Epithelial cell of proximal tubule (primary cell): ENCODE measurements around the gene LGALS12. TPM values are rescaled to one million over a fixed set of nuclear protein-coding genes. Genes with fewer than 3 reads are reported as not detected.

Source experiments
- DNase-seq: peaks from one replicate; pipeline ENCODE4 v3.0.0-alpha.2; 2011; ENCODE audit warnings: low read depth
- H3K4me3 ChIP-seq: 2 replicates; pipeline ENCODE4 v1.5.1; 2011; ENCODE audit warnings: low read depth, mild to moderate bottlenecking, low read length
- total RNA-seq: library from RNA; depleted of rRNA; stranded (reverse); fragments of >200 nt; gene quantifications from 2 replicates; pipeline ENCODE4 v1.2.3, GENCODE V29; 2015
- TF ChIP-seq, protein P1 (sequence below): conservative IDR thresholded peaks from 2 replicates; pipeline ENCODE4 v1.5.1; 2012; ENCODE audit warnings: low read depth, mild to moderate bottlenecking, low read length

Gene LGALS12
- total RNA-seq, 1 donor from 2014 or later, result not detected

DNA sequence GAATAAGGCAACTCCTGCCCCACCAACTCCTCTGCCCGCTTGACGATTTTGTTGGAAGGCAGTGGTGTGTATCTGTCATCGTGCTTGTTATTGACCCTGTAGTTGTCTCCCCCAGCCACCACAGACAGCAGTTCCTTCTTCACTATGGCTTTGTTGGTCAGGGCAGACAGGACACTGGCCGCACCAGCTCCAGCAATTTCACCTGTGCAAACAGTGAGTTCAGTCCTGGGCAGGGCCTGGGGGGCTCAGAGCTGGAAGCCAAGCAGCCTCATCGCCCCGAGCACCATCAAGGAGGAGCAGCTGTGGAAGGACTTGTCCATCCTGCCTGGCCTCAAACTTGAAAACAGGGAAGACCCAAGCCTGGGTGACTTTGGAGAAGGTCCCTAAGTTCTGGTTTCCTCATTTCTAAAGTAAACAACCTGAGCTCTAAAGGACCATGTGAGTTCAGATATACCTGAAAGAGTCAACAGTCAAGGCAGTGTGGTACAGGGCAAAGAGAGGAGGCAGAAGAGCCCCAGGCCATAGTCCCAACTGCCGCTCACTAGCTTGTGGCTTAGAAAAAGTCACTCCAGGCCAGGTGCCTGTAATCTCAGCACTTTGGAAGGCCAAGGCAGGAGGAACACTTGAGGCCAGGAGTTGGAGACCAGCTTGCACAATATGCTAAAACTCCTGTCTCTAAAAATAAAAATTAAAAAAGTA lies 52.7 kb downstream of the LGALS12 start:
- no peak for DNase-seq
- TF ChIP-seq, protein P1, sequence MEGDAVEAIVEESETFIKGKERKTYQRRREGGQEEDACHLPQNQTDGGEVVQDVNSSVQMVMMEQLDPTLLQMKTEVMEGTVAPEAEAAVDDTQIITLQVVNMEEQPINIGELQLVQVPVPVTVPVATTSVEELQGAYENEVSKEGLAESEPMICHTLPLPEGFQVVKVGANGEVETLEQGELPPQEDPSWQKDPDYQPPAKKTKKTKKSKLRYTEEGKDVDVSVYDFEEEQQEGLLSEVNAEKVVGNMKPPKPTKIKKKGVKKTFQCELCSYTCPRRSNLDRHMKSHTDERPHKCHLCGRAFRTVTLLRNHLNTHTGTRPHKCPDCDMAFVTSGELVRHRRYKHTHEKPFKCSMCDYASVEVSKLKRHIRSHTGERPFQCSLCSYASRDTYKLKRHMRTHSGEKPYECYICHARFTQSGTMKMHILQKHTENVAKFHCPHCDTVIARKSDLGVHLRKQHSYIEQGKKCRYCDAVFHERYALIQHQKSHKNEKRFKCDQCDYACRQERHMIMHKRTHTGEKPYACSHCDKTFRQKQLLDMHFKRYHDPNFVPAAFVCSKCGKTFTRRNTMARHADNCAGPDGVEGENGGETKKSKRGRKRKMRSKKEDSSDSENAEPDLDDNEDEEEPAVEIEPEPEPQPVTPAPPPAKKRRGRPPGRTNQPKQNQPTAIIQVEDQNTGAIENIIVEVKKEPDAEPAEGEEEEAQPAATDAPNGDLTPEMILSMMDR, result no peak
- H3K4me3 ChIP-seq, result no peak overlapping the region

DNA sequence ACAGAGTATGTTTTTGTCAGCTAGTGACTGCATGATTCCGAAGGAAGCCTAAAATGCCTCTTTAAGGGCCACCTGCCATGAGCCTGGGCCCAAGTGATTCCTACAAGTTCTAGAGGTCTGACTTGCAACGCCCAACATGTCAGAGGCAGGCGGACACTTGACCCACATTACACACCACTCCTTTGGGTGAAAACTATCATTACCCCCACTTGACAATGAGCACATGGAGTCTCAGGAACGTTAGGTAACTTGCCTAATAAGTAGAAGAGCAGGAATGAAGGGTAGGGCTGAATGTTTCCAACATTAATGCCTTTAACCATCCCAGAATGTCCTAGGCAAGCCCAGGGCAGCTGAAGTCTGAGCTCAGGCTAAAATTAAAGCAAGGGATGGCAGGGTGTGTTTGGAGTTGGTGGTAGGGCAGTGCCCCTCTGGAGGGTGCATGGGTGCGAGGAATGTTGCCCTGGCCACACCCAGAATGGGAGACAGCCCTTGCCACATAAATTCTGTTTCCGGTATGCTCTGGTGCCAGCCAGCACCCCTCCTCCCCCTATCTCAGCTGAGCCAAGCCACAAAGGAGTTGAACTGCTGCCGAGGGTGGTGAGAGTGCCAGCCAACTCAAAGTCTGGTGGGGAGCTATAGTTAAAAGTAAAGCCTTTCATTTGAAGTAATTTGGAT lies 54.8 kb downstream of the LGALS12 start:
- H3K4me3 ChIP-seq, result no peak overlapping the region
- DNase-seq, result no peak
- TF ChIP-seq, protein P1, result no peak

DNA sequence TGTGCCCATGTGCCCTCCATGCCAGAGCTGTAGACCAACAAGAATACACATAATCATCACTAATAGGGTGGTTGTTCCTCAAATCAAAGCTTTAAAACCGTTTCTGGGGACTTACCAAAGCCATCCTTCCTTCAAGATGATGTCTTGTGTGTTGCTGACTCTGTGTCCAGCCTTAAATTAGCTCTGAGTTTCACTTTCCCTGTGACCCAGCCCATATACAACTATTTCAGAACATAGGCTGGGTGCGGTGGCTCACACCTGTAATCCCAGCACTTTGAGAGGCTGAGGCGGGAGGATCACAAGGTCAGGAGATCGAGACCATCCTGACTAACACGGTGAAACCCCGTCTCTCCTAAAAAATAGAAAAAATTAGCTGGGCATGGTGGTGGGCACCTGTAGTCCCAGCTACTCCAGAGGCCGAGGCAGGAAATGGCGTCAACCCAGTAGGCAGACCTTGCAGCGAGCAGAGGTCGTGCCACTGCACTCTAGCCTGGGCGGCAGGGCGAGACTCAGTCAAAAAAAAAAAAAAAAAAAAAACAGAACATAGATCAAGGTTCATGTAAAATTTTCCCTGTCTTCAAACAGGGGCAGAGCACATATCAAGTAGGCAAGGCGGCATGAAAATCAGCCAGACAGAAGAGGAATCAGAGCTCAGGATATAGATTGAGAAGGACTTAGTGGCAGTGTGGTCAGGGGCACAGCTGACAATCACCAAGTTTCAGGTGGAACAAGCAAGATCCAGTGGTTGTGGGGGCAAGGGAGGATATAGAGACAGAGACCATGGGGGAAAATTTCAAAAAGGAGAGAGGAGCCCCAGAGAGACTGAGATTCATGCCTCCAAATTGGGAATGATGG lies 57.5 kb downstream of the LGALS12 start, which contains the start of gene PLAAT2:
Gene PLAAT2 (minus strand): TSS at position 179 of the 855 bp plus-strand sequence. CDS start 55 bp downstream, at position 124.
- no peak within 1 kb of the TSS for H3K4me3 ChIP-seq
- TF ChIP-seq, protein P1, result no peak
- no peak for DNase-seq

DNA sequence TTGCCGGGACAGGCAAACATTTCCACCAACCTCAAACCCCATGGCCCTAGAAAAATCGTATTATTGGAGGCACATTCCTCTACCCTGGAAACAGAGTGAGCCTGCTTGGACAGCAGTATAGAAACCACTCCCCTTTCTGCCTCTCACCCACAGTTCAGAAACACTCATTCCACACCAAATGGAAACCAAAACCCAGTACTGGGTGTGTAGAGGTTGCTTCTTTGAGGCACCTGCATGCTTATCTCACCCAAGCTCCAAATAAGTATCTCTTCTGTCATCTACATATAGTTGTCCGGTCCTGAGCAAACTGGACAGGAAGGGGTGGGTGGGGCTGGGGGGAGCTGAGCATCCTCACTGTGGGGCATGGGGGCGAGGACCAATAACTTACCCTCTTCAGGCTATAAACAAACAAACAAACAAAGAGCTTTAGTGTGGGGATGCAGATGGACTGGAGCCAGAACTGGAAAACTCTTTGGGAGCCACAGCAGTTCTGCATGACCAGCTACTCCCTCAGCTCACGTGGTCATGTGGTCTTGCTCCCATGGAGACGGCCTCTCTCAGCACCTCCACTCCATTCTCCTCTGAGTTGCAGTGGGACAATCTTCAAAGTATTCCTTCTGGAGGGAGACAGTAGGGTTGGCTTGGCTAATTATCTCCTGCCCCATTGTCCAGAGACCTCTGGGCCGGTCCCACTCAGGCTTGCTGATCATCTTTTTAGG lies 58.3 kb downstream of the LGALS12 start:
- DNase-seq, result no peak
- no peak overlapping the region for H3K4me3 ChIP-seq
- TF ChIP-seq, protein P1, result no peak

DNA sequence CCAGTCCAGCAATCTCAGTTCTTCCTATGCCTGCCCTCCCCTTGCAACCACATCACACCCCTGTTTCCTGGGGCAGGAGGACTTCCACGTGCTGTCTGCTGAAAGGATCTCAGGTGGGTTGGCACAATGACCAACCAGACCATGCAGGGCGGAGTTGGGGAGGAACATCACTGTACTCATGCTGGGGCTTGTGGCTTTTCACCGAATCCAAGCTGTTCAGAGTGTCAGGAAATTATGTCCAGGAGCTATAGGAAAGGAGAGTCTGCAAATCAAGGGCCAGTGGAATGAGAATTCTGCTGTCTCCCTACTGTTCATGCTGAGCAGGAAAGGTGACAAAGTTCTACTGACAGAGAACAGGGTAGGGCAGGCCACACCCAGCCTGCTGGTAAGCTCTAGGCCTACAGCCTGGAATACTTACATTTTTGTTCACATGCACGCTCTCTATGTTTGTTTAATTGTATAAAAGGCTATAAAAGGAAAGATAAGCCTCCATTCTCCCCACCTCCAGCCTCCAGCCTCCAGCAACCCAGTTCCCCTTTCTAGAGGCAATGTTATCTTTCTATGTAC lies 59.0 kb downstream of the LGALS12 start:
- DNase-seq, result no peak
- TF ChIP-seq, protein P1, result no peak
- no peak overlapping the region for H3K4me3 ChIP-seq

Other genes with a start within 250 kb of the LGALS12 start
- gene SLC22A9, start 136.3 kb upstream of the LGALS12 start, total RNA-seq, result not detected in 2 replicates
- gene PLAAT5, start 14.9 kb upstream of the LGALS12 start, total RNA-seq, result 0.06 and 1.6 TPM in 2 replicates
- gene PLAAT4, start 30.7 kb downstream of the LGALS12 start, total RNA-seq, result 31.7 and 32.7 TPM in 2 replicates
- gene PLAAT2, start 57.3 kb downstream of the LGALS12 start, total RNA-seq, result 0.29 TPM in 1 of 2 replicates, not detected in the other
- gene PLAAT3, start 108.3 kb downstream of the LGALS12 start, total RNA-seq, result 68.2 and 95.4 TPM in 2 replicates
- 32.3 and 44.0 TPM in 2 replicates for gene ATL3, start 165.3 kb downstream of the LGALS12 start, total RNA-seq
- 125 and 142 TPM in 2 replicates for gene RTN3, start 175.4 kb downstream of the LGALS12 start, total RNA-seq